Endothelial cell of hepatic sinusoid (primary cell): ENCODE data around the gene ACAP1.
"Not testable (repeated sequence)": the region's sequence is repeated elsewhere in the genome, so short reads cannot be mapped to it uniquely, and the experiment has no call there.

ENCODE experiments used
- in situ Hi-C: cut with HindIII; loops from 2 replicates; pipeline ENCODE4 v1.10.0; 2017; ENCODE audit warnings: low sequenced_read_pairs

ACAP1 gene

GRCh38 chr17:7328009-7328408, 8.3 kb upstream of the ACAP1 start:
- in situ Hi-C loops: loop anchor here (5.0 kb wide), 1 partner anchor 101 kb away; no protein-coding TSS in a partner anchor

- in situ Hi-C loops: loop anchor here (5.0 kb wide), 1 partner anchor 102 kb away; no protein-coding TSS in a partner anchor
Observed at GRCh38 chr17:7328840-7329373, 7.4 kb upstream of the ACAP1 start, which contains the start of gene NEURL4. TSS of gene NEURL4 (minus strand) at chr17:7329335. CDS start at chr17:7329312, 23 bp downstream.

GRCh38 chr17:7329374-7329996, 6.8 kb upstream of the ACAP1 start:
- in situ Hi-C loops: loop anchor here (5.0 kb wide), 1 partner anchor 102 kb away; no protein-coding TSS in a partner anchor

- in situ Hi-C loops: loop anchor here (5.0 kb wide), 1 partner anchor 103 kb away; no protein-coding TSS in a partner anchor
Observed at GRCh38 chr17:7329997-7330637, 6.2 kb upstream of the ACAP1 start.

- in situ Hi-C loops: no loop called here
Observed at GRCh38 chr17:7330638-7331015, 5.7 kb upstream of the ACAP1 start.

- in situ Hi-C loops: no loop called here
Observed at GRCh38 chr17:7332111-7332510, 4.2 kb upstream of the ACAP1 start.

GRCh38 chr17:7332600-7333069, 3.7 kb upstream of the ACAP1 start:
- in situ Hi-C loops: not testable (repeated sequence)

GRCh38 chr17:7334938-7335538, 1.3 kb upstream of the ACAP1 start:
- in situ Hi-C loops: no loop called here

- in situ Hi-C loops: not testable (repeated sequence)
Observed at GRCh38 chr17:7335765-7336164, 564 bp upstream of the ACAP1 start.

- in situ Hi-C loops: not testable (repeated sequence)
Observed at GRCh38 chr17:7337600-7337999, 1.3 kb downstream of the ACAP1 start.

- in situ Hi-C loops: no loop called here
Observed at GRCh38 chr17:7340179-7340578, 3.9 kb downstream of the ACAP1 start.

GRCh38 chr17:7341842-7342241, 5.5 kb downstream of the ACAP1 start:
- in situ Hi-C loops: no loop called here

GRCh38 chr17:7343250-7343649, 6.9 kb downstream of the ACAP1 start:
- in situ Hi-C loops: no loop called here

GRCh38 chr17:7346761-7347614, 10.7 kb downstream of the ACAP1 start:
- in situ Hi-C loops: no loop called here

GRCh38 chr17:7347630-7348477, 11.5 kb downstream of the ACAP1 start:
- in situ Hi-C loops: no loop called here

GRCh38 chr17:7348478-7349242, 12.3 kb downstream of the ACAP1 start:
- in situ Hi-C loops: no loop called here

- in situ Hi-C loops: no loop called here
Observed at GRCh38 chr17:7351665-7352502, 15.6 kb downstream of the ACAP1 start, which contains the start of gene KCTD11. TSS of gene KCTD11 (plus strand) at chr17:7352162.

- in situ Hi-C loops: no loop called here
Observed at GRCh38 chr17:7352503-7352889, 16.2 kb downstream of the ACAP1 start.
